PC-9 (cell line): ENCODE measurements around the gene RAB3GAP2. TPM values are rescaled to one million over a fixed set of nuclear protein-coding genes. Genes with fewer than 3 reads are reported as not detected.

Source experiments
- BruUV-seq: library from RNA; stranded (reverse); fragments of 400-500 nt; replicated peaks from 2 replicates; lab custom pipeline; 2021; lab: Mats Ljungman, UMichigan
- CTCF ChIA-PET: fragments of 300-600 bp; sonication (Branson Sonifier 250); formaldehyde crosslinking; loops from one replicate; lab custom pipeline; 2022; ENCODE audit warnings: antibody characterized with exemption; lab: Charles Lee
- POLR2A ChIA-PET: fragments of 300-600 bp; sonication (Branson Sonifier 250); formaldehyde crosslinking; loops from one replicate; lab custom pipeline; 2022; ENCODE audit warnings: antibody characterized with exemption; ENCODE audit not compliant: unreplicated experiment; lab: Charles Lee
- DNase-seq, 2 experiments: peaks; one replicate each; pipeline versions ENCODE4 v3.0.0 to v3.0.0-alpha.2; 2015 to 2022; ENCODE audit warnings: mixed read lengths in 1 of 2
- H2AFZ ChIP-seq: fragments of 200-600 bp; sonication (generic); 2 replicates; pipeline ENCODE4 v1.8.1; 2017; ENCODE audit warnings: antibody characterized with exemption
- H3F3A ChIP-seq: fragments of 200-600 bp; sonication (generic); 2 replicates; pipeline ENCODE4 v1.8.1; 2017; ENCODE audit warnings: antibody characterized with exemption, mild to moderate bottlenecking, low read depth; ENCODE audit not compliant: insufficient read depth
- H3K27ac ChIP-seq: fragments of 200-600 bp; sonication (generic); 2 replicates; pipeline ENCODE4 v1.6.1; 2016; ENCODE audit warnings: mixed run types
- H3K27me3 ChIP-seq: fragments of 200-600 bp; sonication (generic); 2 replicates; pipeline ENCODE4 v1.6.1; 2016; ENCODE audit warnings: low read depth, mixed run types; ENCODE audit not compliant: insufficient read depth
- H3K36me3 ChIP-seq: fragments of 200-600 bp; sonication (generic); 2 replicates; pipeline ENCODE4 v1.6.1; 2016; ENCODE audit warnings: low read depth, mixed run types
- H3K4me1 ChIP-seq: fragments of 200-600 bp; sonication (generic); replicated peaks from 2 replicates; pipeline ENCODE4 v1.6.1; 2016; ENCODE audit warnings: mixed run types; ENCODE audit not compliant: insufficient read depth
- H3K4me2 ChIP-seq: fragments of 200-600 bp; sonication (generic); 2 replicates; pipeline ENCODE4 v1.6.1; 2017; ENCODE audit warnings: mixed run types
- H3K4me3 ChIP-seq: fragments of 200-600 bp; sonication (generic); 2 replicates; pipeline ENCODE4 v1.6.1; 2016; ENCODE audit warnings: mixed run types
- H3K79me2 ChIP-seq: fragments of 200-600 bp; sonication (generic); 2 replicates; pipeline ENCODE4 v1.6.1; 2017; ENCODE audit warnings: low read depth, mixed run types
- H3K9me2 ChIP-seq: fragments of 200-600 bp; sonication (generic); 2 replicates; pipeline ENCODE4 v1.8.1; 2017; ENCODE audit warnings: mild to moderate bottlenecking; ENCODE audit not compliant: insufficient read depth
- H3K9me3 ChIP-seq: fragments of 200-600 bp; sonication (generic); 2 replicates; pipeline ENCODE4 v1.8.1; 2016; ENCODE audit warnings: low read depth; ENCODE audit not compliant: insufficient read depth
- H4K20me1 ChIP-seq: fragments of 200-600 bp; sonication (generic); 2 replicates; pipeline ENCODE4 v1.8.1; 2017; ENCODE audit not compliant: insufficient read depth
- CTCF ChIP-seq: fragments of 200-600 bp; sonication (generic); conservative IDR thresholded peaks from 2 replicates; pipeline ENCODE4 v1.6.1; 2017; ENCODE audit warnings: mixed run types, antibody characterized with exemption, mild to moderate bottlenecking, moderate library complexity
- EZH2 ChIP-seq: fragments of 200-600 bp; sonication (generic); IDR thresholded peaks from 2 replicates; pipeline ENCODE4 v1.8.0; 2017; ENCODE audit warnings: antibody characterized with exemption, low read depth
- intact Hi-C: fragments of 100-400 bp; cut with micrococcal nuclease; formaldehyde crosslinking; loops from one replicate; pipeline ENCODE4 v1.10.0; 2022; ENCODE audit not compliant: unreplicated experiment
- total RNA-seq: library from RNA; stranded (reverse); gene quantifications from 2 replicates; pipeline ENCODE4 v1.2.3, GENCODE V29; 2021

RAB3GAP2 gene
- total RNA-seq, 1 experiment from 2014 or later, result 51.0 TPM

GRCh38 chr1:220227393-220227792 lies 44.9 kb downstream of the RAB3GAP2 start:
- Histone ChIP-seq H4K20me1 (peaks cover 8% of the 10 kb centered on the region; the same call in 1 of the 2 replicates), H3F3A (0 out of 2 replicates have a peak, but pooled peaks cover 4% of the 10 kb centered on the region), H3K9me3 (no peaks in the 10 kb centered on the region), H3K36me3 (no peaks in the 10 kb centered on the region; the same call in 1 of the 2 replicates), H3K4me2 (no peak overlapping the region), H3K27ac (no peak overlapping the region), H3K4me1 (no peaks in the 10 kb centered on the region), H2AFZ (no peak overlapping the region), H3K4me3 (no peak overlapping the region), H3K79me2 (0 out of 2 replicates have a peak, but pooled peaks cover 4% of the 10 kb centered on the region), H3K27me3 (no peaks in the 10 kb centered on the region), H3K9me2 (no peaks in the 10 kb centered on the region)
- CTCF ChIA-PET, result interaction anchor here (0.9 kb wide), 1 partner anchor 506 kb away, joined by 3 read pairs; no protein-coding TSS in a partner anchor
- intact Hi-C loops, result no loop called here
- POLR2A ChIA-PET, result no interaction called here
- BruUV-seq, result TSS peak; percentile 5
- no peak for TF ChIP-seq CTCF
- no peak for TF ChIP-seq EZH2
- no peak for DNase-seq

GRCh38 chr1:220226752-220227151 lies 45.5 kb downstream of the RAB3GAP2 start:
- no peak for DNase-seq
- TF ChIP-seq CTCF, result no peak
- no peak for TF ChIP-seq EZH2
- H3K9me3 ChIP-seq, result no peaks in the 10 kb centered on the region
- H3F3A ChIP-seq, result 0 out of 2 replicates have a peak, but pooled peaks cover 4% of the 10 kb centered on the region
- no peak overlapping the region for H3K4me3 ChIP-seq
- 0 out of 2 replicates have a peak, but pooled peaks cover 4% of the 10 kb centered on the region for H3K79me2 ChIP-seq
- H2AFZ ChIP-seq, result no peak overlapping the region
- H3K36me3 ChIP-seq, result no peaks in the 10 kb centered on the region; the same call in 1 of the 2 replicates
- no peaks in the 10 kb centered on the region for H3K27me3 ChIP-seq
- H3K4me2 ChIP-seq, result no peak overlapping the region
- intact Hi-C loops, result no loop called here
- POLR2A ChIA-PET, result no interaction called here
- no peaks in the 10 kb centered on the region for H3K9me2 ChIP-seq
- no peak overlapping the region for H3K27ac ChIP-seq
- CTCF ChIA-PET, result interaction anchor here (0.9 kb wide), 1 partner anchor 507 kb away, joined by 3 read pairs; no protein-coding TSS in a partner anchor
- BruUV-seq, result no TSS peak
- no peaks in the 10 kb centered on the region for H3K4me1 ChIP-seq
- H4K20me1 ChIP-seq, result peaks cover 8% of the 10 kb centered on the region; the same call in 1 of the 2 replicates

DNA sequence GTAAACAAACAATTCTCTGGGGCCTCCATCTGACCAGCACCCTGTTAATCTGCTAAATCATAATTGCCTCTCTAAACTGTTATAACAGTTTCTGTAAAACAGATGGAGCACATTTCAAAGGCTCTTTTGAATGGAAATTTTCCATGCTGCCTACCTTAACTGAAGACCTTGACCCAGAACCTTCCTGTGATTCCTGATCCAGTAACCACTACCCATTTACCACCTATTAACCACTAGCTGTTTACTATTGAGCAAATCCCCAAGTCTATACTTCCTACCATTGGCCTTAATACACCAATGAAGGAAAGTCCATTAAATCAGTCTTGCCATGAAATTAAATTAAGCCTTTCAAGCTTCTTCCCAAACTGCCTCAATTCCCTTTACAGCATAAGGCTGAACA lies 46.3 kb downstream of the RAB3GAP2 start:
- H3K9me2 ChIP-seq, result no peaks in the 10 kb centered on the region
- CTCF ChIA-PET, result no interaction called here
- H2AFZ ChIP-seq, result no peak overlapping the region
- H3K4me1 ChIP-seq, result no peaks in the 10 kb centered on the region
- H3K9me3 ChIP-seq, result no peaks in the 10 kb centered on the region
- no peaks in the 10 kb centered on the region for H3K27me3 ChIP-seq
- no peak overlapping the region for H3K4me3 ChIP-seq
- H3K27ac ChIP-seq, result no peak overlapping the region
- no peaks in the 10 kb centered on the region; the same call in 1 of the 2 replicates for H3K36me3 ChIP-seq
- H3F3A ChIP-seq, result 0 out of 2 replicates have a peak, but pooled peaks cover 4% of the 10 kb centered on the region
- H3K4me2 ChIP-seq, result no peak overlapping the region
- intact Hi-C loops, result no loop called here
- no TSS peak for BruUV-seq
- H4K20me1 ChIP-seq, result peaks cover 8% of the 10 kb centered on the region; the same call in 1 of the 2 replicates
- TF ChIP-seq EZH2 (no peak), CTCF (no peak)
- H3K79me2 ChIP-seq, result 0 out of 2 replicates have a peak, but pooled peaks cover 4% of the 10 kb centered on the region
- no peak for DNase-seq
- POLR2A ChIA-PET, result no interaction called here
